HT-29 (cell line): ENCODE measurements around the gene CIITA. TPM values are rescaled to one million over a fixed set of nuclear protein-coding genes. Genes with fewer than 3 reads are reported as not detected.

Experiments used
- DNase-seq: peaks from one replicate; pipeline ENCODE4 v3.0.0-alpha.2; 2015; ENCODE audit warnings: low spot score
- total RNA-seq: library from RNA; depleted of rRNA; stranded (reverse); fragments of >200 nt; shearing (Covaris generic); gene quantifications from 2 replicates; pipeline ENCODE4 v1.2.3, GENCODE V29; 2014; rRNA removed

The CIITA gene
- total RNA-seq, 1 experiment from 2014 or later: not detected

DNA sequence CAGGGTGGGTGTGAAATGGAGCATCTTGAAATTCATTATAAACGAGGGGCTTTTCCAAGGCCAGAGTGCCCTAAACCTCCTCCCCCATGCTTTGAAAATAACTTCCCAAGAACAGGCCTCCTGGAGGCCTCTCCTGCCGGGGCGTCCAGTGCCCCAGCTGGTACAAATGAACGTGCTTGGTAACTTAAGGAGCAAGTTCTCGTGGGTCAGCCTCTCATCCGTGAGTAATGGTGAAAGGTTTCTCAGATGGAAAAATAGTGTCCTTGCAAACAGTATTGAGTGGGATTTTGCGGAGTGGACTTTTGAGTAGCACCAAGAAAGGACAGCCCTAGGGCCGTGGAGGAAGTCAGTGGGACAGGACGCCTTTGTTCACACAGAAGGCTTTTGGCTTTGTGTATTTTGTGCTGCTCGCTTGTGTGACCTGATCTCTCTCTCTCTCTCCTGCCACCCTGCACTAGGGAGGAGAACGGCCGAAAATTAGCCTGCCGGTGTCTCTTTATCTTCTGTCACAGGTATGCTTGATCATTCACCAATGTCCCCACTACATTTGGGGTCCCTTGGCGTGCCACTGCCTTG, 102.0 kb downstream of the CIITA start:
- no peak for DNase-seq

GRCh38 chr16:10979717-10980601, 103.0 kb downstream of the CIITA start:
- no peak for DNase-seq

DNA sequence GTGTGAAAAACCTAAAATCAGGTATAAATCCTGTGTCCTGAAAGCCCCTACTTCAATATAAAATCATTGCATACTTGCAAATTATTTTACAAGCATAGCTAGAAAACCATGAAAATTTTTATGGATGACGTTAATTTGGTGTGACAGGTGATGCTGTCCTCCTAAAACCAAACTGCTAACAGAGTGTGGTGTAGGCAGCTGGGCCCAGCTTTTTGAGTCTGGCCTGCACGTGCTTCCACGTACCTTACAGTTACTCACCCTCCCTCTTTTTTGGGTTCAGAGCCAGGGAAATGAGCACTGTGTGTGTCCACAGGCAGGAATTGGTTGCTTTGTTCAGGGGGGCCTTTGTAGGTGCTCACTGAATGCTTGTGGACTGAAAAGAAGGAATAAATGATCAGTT, 103.8 kb downstream of the CIITA start:
- DNase-seq: no peak

DNA sequence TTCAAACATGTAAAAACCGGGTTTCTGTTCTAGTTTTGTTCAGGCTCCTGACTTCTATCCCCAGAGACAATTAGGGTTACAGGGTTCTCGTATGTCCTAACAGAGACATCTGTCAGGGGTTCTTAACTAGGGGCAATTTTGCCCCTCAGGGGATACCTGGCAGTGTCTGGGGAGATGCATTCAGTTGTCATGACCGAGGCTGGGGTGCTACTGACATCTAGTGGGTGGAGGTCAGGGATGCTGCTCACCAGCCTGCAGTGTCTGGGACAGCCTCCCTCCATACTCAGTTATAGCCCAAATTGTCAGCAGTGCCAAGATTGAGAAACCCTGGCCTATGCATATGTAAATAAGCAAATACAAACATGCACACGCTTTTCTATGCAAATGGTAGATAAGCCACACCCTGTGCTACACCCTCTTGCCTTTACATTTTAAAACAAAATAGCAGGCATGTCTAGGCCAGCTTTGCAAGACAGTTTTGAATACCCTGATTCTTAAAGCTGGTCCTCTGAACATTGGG, 104.8 kb downstream of the CIITA start:
- DNase-seq: peak; percentile 23

DNA sequence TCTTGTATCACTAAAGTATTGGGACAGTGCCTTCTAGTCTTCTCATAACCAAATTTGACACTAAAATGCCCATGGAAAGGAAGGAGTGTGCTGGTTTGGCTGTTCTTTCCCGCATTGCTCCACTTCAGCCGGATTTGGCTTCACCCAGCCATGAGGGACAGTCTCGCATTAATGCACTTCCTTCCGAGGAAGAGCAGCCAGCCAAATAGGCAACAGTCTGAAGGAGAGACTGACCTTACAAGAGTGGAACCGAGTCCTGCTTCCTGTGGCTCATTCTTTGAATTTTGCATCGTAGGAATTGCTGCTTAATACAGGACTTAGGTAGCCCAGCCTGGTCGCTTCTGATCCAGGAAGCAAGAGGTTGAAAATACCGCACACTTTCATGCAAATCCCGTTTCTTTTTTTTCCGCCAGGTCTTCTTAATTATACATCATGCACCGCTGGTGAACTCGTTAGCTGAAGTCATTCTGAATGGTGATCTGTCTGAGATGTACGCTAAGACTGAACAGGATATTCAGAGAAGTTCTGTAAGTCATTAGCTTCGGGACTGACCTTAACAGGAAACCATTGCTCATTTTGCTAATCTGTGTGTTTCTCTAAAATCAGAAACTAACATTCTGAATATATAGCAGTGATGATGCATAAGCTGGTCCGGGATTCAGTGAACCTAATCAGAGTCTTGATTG, 105.6 kb downstream of the CIITA start:
- no peak for DNase-seq

GRCh38 chr16:10983159-10983558, 106.2 kb downstream of the CIITA start:
- peak; percentile 9 for DNase-seq

DNA sequence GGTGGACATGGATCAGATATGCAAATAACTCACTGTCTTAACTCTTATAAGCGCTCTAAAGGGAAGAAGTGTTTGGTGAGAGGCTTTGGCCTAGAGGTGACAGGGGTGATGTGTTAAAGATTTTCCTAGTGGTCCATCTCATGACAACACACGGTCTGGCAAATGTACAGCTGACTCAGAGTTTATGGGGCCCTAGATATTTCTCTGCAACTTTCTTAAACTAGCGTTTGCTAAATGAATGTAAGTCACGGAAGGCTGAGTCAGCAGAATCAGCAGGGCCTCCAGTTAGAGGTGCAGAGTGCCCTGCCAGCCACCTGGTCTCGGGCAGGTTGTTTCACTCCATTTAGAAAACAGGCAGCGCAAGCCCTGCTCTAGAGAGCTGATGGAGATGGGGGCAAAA, 107.5 kb downstream of the CIITA start:
- DNase-seq: no peak

Other genes with a start within 250 kb of the CIITA start
- gene TEKT5, start 182.3 kb upstream of the CIITA start, total RNA-seq: 0.42 TPM in 1 of 2 replicates, not detected in the other
- 21.6 and 32.1 TPM in 2 replicates for gene NUBP1, start 133.4 kb upstream of the CIITA start, total RNA-seq
- not detected in 2 replicates for gene TVP23A, start 58.4 kb upstream of the CIITA start, total RNA-seq
- gene DEXI, start 65.3 kb downstream of the CIITA start, total RNA-seq: 47.7 and 54.8 TPM in 2 replicates
- gene CLEC16A, start 67.4 kb downstream of the CIITA start, total RNA-seq: 12.7 and 13.5 TPM in 2 replicates